ENCODE measurements around the gene MT1M.

DNA sequence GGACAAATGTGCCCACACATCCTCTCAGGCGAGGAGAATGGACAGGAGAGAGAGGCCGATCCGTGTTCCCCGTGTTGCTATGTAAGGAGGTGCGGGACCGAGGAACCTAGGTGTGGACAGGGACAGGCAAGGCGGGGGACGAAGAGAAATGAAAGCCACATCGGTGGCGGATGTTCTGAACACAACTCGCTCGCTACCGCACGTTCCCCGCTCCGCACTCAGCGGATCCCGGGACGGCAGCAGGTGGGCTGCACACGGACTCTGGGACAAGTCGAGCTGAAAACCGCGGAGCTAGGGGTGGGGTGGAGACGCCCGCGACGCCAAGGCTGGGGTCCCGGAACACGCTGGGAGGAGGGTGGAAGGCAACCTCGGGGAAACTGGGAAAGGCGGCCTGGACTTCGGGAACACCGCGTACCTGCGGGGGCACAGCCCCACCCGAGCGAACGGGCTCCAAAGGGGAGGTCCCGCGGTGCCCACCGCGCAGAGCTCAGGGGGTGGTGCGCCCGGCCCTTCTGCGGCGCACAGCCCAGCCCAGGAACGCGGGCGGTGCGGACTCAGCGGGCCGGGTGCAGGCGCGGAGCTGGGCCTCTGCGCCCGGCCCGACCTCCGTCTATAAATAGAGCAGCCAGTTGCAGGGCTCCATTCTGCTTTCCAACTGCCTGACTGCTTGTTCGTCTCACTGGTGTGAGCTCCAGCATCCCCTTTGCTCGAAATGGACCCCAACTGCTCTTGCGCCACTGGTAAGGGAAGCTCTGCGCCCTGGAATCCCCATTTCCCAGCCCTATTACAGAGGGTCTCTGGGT, 7.1 kb upstream of the MT1M start, which contains the start of gene MT1E:
- TF ChIP-seq, protein P1, sequence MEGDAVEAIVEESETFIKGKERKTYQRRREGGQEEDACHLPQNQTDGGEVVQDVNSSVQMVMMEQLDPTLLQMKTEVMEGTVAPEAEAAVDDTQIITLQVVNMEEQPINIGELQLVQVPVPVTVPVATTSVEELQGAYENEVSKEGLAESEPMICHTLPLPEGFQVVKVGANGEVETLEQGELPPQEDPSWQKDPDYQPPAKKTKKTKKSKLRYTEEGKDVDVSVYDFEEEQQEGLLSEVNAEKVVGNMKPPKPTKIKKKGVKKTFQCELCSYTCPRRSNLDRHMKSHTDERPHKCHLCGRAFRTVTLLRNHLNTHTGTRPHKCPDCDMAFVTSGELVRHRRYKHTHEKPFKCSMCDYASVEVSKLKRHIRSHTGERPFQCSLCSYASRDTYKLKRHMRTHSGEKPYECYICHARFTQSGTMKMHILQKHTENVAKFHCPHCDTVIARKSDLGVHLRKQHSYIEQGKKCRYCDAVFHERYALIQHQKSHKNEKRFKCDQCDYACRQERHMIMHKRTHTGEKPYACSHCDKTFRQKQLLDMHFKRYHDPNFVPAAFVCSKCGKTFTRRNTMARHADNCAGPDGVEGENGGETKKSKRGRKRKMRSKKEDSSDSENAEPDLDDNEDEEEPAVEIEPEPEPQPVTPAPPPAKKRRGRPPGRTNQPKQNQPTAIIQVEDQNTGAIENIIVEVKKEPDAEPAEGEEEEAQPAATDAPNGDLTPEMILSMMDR (IDR thresholded peaks at IDR 0.05): no peak
- peak; percentile 97 for TF ChIP-seq POLR2A (IDR thresholded peaks at IDR 0.05)
- peak; percentile 84 to 99 (median 98) for TF ChIP-seq POLR2AphosphoS5 (IDR thresholded peaks at IDR 0.05)
- peak; percentile 91 for TF ChIP-seq EP300 (IDR thresholded peaks at IDR 0.05; ENCODE audit: low read depth)
